Heart left ventricle (tissue), 16 donors: Measurements from ENCODE around the gene GPC6. TPM values are rescaled to one million over a fixed set of nuclear protein-coding genes. Genes with fewer than 3 reads are reported as not detected.

Experiments
- ATAC-seq, 4 donors: fragments of 200-7000 bp; cut with Tn5 transposase; one replicate each; pipeline ENCODE4 v1.9.1; 2020 to 2022; ENCODE audit warnings: moderate library complexity in 4 of 4, mild to moderate bottlenecking in 3 of 4, moderate number of reproducible peaks in 1 of 4
- DNase-seq, 5 donors: peaks; one replicate each; pipeline ENCODE4 v3.0.0-alpha.2; 2020
- H3K27ac ChIP-seq, 12 donors: fragments of 200-600 bp; sonication (generic) in 4 of 12; one replicate each; pipeline versions ENCODE4 v1.5.0 to v1.8.0; 2016 to 2022; ENCODE audit warnings: mild to moderate bottlenecking in 2 of 12
- H3K27me3 ChIP-seq, 9 donors: fragments of 200-600 bp; sonication (generic) in 2 of 9; one replicate each; pipeline versions ENCODE4 v1.5.1 to v1.8.0; 2016 to 2022; ENCODE audit warnings: mild to moderate bottlenecking in 3 of 9
- H3K36me3 ChIP-seq, 9 donors: fragments of 200-600 bp; sonication (generic) in 2 of 9; one replicate each; pipeline versions ENCODE4 v1.5.0 to v1.8.0; 2018 to 2022; ENCODE audit warnings: mild to moderate bottlenecking in 2 of 9
- H3K4me1 ChIP-seq, 12 donors: fragments of 200-600 bp; sonication (generic) in 4 of 12; one replicate each; pipeline versions ENCODE4 v1.5.0 to v1.8.0; 2016 to 2022; ENCODE audit warnings: mild to moderate bottlenecking in 3 of 12
- H3K4me3 ChIP-seq, 12 donors: fragments of 200-600 bp; sonication (generic) in 4 of 12; one replicate each; pipeline versions ENCODE4 v1.5.0 to v1.8.0; 2017 to 2022; ENCODE audit warnings: mild to moderate bottlenecking in 9 of 12, moderate library complexity in 4 of 12
- H3K9me3 ChIP-seq, 12 donors: fragments of 200-600 bp; sonication (generic) in 4 of 12; one replicate each; pipeline versions ENCODE4 v1.5.0 to v1.8.0; 2016 to 2022; ENCODE audit warnings: mild to moderate bottlenecking in 1 of 12
- POLR2A ChIP-seq, 2 donors: fragments of 450-650 bp; IDR thresholded peaks; one replicate each; pipeline ENCODE4 v1.6.1; 2017; ENCODE audit warnings: antibody characterized with exemption in 2 of 2, mild to moderate bottlenecking in 2 of 2, moderate library complexity in 2 of 2
- WGBS, 4 donors: extraction: QIAGEN DNeasy Blood & Tissue Kit in 2 of 4; methylation state at CpG; one replicate each; pipeline versions ENCODE4 v1.1.5 to v1.1.7; 2013 to 2018; 5-methylcytosine and 5-hydroxymethylcytosine counted together
- intact Hi-C, 10 donors: fragments of 100-400 bp; cut with DNase I; formaldehyde crosslinking; loops; one replicate each; pipeline versions ENCODE4 v1.11.1 to v1.14.2; 2022
- polyA plus RNA-seq, 2 donors: library from polyadenylated mRNA; stranded (reverse); fragments of 200-250 nt; gene quantifications; one replicate each; pipeline ENCODE4 v1.2.3, GENCODE V29; 2013
- total RNA-seq, 9 donors: library from RNA; depleted of rRNA in 2 of 9; stranded (reverse); fragments of >200 nt in 2 of 9; fragmentation: NEBNext Ultra II Directional in 3 of 9; extraction: Animal tissue kit (Norgen Biotek cat#: 25700) in 3 of 9; gene quantifications; one replicate each; pipeline versions ENCODE4 v1.1.0 to v1.2.4, GENCODE V29; 2016 to 2023
- TF ChIP-seq, protein P1 (sequence below), 12 donors: fragments of 200-600 bp; sonication (generic) in 4 of 12; IDR thresholded peaks; one replicate each; pipeline versions ENCODE4 v1.5.0 to v1.8.0; 2018 to 2022; ENCODE audit warnings: antibody characterized with exemption in 12 of 12, mild to moderate bottlenecking in 5 of 12
- donor health status: ischemic (EF 13 %, LVEDD 7.1; RV severe dilation, severe dysfunction).
- donor health status: healthy with polysubstance abuse.
- donor health status: DM: no; HTN: yes; CAD: no.
- donor health status: DM: no; HTN: no; CAD: no.
- donor health status: ischemic (EF 25% LVEDD 6.9; RV normal size, moderate dysfunction).
- donor health status: ischemic (EF 25% LVEDD 5.7; RV mildly dilated, moderate dysfunction).
- donor health status: healthy.
- donor health status: DM: yes; HTN: yes; CAD: no.
- donor health status: ischemic (EF 35%, LVEDD 5.7; RV mildly dilated, moderate dysfunction).
- donor health status: nonischemic (EF 11% LVEDD 7.7; RV severe dilation, severe dysfunction).
- donor health status: DM: yes; HTN: yes; CAD: no.
- donor health status: PGD.
- donor health status: ischemic (EF 29% LVEDD 5.4; RV normal size, mild dysfunction).
- donor health status: nonischemic (EF 23%, LVEDD 6.1; RV moderate dilation, normal function).

Gene GPC6
- total and polyA plus RNA-seq, 11 donors, result 0.08 to 6.2 (median 2.0) TPM

- H3K9me3 ChIP-seq, result no peaks in the 10 kb centered on the region
- WGBS, 4 donors, result 63 to 80% (median 71%) methylated on average over 1 of the region's 1 CpG
- intact Hi-C loops, result no loop called here
- H3K4me1 ChIP-seq, result no peaks in the 10 kb centered on the region
- no peaks in the 10 kb centered on the region for H3K27me3 ChIP-seq
- no peak overlapping the region for H3K4me3 ChIP-seq
- ATAC-seq, result peak in 1 of 4 donors; percentile 71
- TF ChIP-seq POLR2A (IDR thresholded peaks at IDR 0.05), result no peak
- TF ChIP-seq, protein P1, sequence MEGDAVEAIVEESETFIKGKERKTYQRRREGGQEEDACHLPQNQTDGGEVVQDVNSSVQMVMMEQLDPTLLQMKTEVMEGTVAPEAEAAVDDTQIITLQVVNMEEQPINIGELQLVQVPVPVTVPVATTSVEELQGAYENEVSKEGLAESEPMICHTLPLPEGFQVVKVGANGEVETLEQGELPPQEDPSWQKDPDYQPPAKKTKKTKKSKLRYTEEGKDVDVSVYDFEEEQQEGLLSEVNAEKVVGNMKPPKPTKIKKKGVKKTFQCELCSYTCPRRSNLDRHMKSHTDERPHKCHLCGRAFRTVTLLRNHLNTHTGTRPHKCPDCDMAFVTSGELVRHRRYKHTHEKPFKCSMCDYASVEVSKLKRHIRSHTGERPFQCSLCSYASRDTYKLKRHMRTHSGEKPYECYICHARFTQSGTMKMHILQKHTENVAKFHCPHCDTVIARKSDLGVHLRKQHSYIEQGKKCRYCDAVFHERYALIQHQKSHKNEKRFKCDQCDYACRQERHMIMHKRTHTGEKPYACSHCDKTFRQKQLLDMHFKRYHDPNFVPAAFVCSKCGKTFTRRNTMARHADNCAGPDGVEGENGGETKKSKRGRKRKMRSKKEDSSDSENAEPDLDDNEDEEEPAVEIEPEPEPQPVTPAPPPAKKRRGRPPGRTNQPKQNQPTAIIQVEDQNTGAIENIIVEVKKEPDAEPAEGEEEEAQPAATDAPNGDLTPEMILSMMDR (IDR thresholded peaks at IDR 0.05), result no peak
- DNase-seq, result no peak
- no peaks in the 10 kb centered on the region for H3K36me3 ChIP-seq
- H3K27ac ChIP-seq, result no peak overlapping the region
These were observed 688.7 kb downstream of the GPC6 start for GRCh38 chr13:93915269-93915809.

GRCh38 chr13:93922063-93922855 lies 695.7 kb downstream of the GPC6 start:
- H3K27ac ChIP-seq, result no peak overlapping the region
- TF ChIP-seq, protein P1 (IDR thresholded peaks at IDR 0.05), result no peak
- TF ChIP-seq POLR2A (IDR thresholded peaks at IDR 0.05), result no peak
- no peaks in the 10 kb centered on the region for H3K4me1 ChIP-seq
- WGBS, 4 donors, result 69 to 82% (median 74%) methylated on average over 5 of the region's 5 CpGs
- H3K9me3 ChIP-seq, result peaks cover 0 to 12% (median 0%) of the 10 kb centered on the region in 12 donors
- DNase-seq (no peak), ATAC-seq (no peak)
- H3K27me3 ChIP-seq, result no peaks in the 10 kb centered on the region
- intact Hi-C loops, result no loop called here
- no peak overlapping the region for H3K4me3 ChIP-seq
- H3K36me3 ChIP-seq, result no peaks in the 10 kb centered on the region

GRCh38 chr13:93925990-93926389 lies 699.4 kb downstream of the GPC6 start:
- TF ChIP-seq POLR2A (IDR thresholded peaks at IDR 0.05), result no peak
- TF ChIP-seq, protein P1 (IDR thresholded peaks at IDR 0.05), result no peak
- 42 to 70% (median 47%) methylated on average over 1 of the region's 1 CpG for WGBS, 4 donors
- Histone ChIP-seq H3K27me3 (no peaks in the 10 kb centered on the region), H3K4me1 (no peaks in the 10 kb centered on the region), H3K27ac (no peak overlapping the region), H3K36me3 (no peaks in the 10 kb centered on the region), H3K9me3 (peaks cover 0 to 8% (median 0%) of the 10 kb centered on the region in 12 donors), H3K4me3 (no peak overlapping the region)
- DNase-seq (no peak), ATAC-seq (no peak)
- intact Hi-C loops, result no loop called here

GRCh38 chr13:93926425-93926824 lies 699.8 kb downstream of the GPC6 start:
- Histone ChIP-seq H3K9me3 (peaks cover 0 to 4% (median 0%) of the 10 kb centered on the region in 12 donors), H3K36me3 (no peaks in the 10 kb centered on the region), H3K4me3 (no peak overlapping the region), H3K27ac (no peak overlapping the region), H3K4me1 (no peaks in the 10 kb centered on the region), H3K27me3 (no peaks in the 10 kb centered on the region)
- intact Hi-C loops, result no loop called here
- no peak for TF ChIP-seq POLR2A (IDR thresholded peaks at IDR 0.05)
- TF ChIP-seq, protein P1 (IDR thresholded peaks at IDR 0.05), result no peak
- WGBS, 4 donors, result 54 to 71% (median 55%) methylated on average over 1 of the region's 1 CpG
- DNase-seq (no peak), ATAC-seq (no peak)
